ENCODE results near the gene SENP1. TPM values are rescaled to one million over a fixed set of nuclear protein-coding genes. Genes with fewer than 3 reads are reported as not detected.

Gene SENP1
- total and polyA plus RNA-seq, 12 donors = 3.0 to 21.6 (median 11.2) TPM

DNA sequence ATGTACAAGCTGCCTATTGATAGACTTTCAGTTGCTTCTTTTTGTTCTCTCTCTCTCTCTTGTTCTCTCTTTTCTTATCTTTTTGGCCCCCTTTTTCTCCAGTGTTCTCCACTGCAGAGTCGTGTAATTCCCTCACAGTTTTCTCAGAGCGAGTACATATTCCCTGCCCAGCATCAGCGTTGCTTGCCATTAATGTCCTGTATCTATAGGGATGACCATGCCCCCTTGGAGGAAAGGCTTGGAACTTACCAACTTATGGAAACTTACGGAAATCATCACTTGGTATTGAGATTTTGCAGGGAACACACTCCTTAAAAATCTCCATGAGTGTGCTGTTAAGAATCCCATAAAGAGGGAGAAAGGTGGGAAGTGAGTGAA lies 87.3 kb downstream of the SENP1 start:
- intact Hi-C loops (cut with DNase I) = no loop called here
- Histone ChIP-seq H3K27ac (no peak overlapping the region), H3K36me3 (replicated peaks in 1 of 2) (no peaks in the 10 kb centered on the region), H3K4me1 (replicated peaks in 1 of 2) (no peaks in the 10 kb centered on the region), H3K4me3 (no peak overlapping the region), H3K27me3 (no peaks in the 10 kb centered on the region), H3K9me3 (replicated peaks in 1 of 3) (no peaks in the 10 kb centered on the region)
- TF ChIP-seq POLR2A (IDR thresholded peaks at IDR 0.05) (no peak), CTCF (IDR thresholded peaks at IDR 0.05) (no peak)
- no peak for DNase-seq
- WGBS, 4 donors = 69 to 84% (median 77%) methylated on average over 4 of the region's 4 CpGs

GRCh38 chr12:48017921-48018617 lies 87.8 kb downstream of the SENP1 start:
- Histone ChIP-seq H3K9me3 (replicated peaks in 1 of 3) (no peaks in the 10 kb centered on the region), H3K27ac (no peak overlapping the region), H3K27me3 (no peaks in the 10 kb centered on the region), H3K4me3 (no peak overlapping the region), H3K36me3 (replicated peaks in 1 of 2) (no peaks in the 10 kb centered on the region), H3K4me1 (replicated peaks in 1 of 2) (no peaks in the 10 kb centered on the region)
- no peak for DNase-seq
- TF ChIP-seq POLR2A (IDR thresholded peaks at IDR 0.05) = no peak
- TF ChIP-seq CTCF (IDR thresholded peaks at IDR 0.05) = no peak
- 76 to 85% (median 81%) methylated on average over 4 of the region's 4 CpGs for WGBS, 4 donors
- intact Hi-C loops (cut with DNase I) = no loop called here

GRCh38 chr12:48017496-48017895 lies 88.4 kb downstream of the SENP1 start:
- DNase-seq = no peak
- Histone ChIP-seq H3K27me3 (no peaks in the 10 kb centered on the region), H3K4me3 (no peak overlapping the region), H3K4me1 (replicated peaks in 1 of 2) (no peaks in the 10 kb centered on the region), H3K36me3 (replicated peaks in 1 of 2) (no peaks in the 10 kb centered on the region), H3K9me3 (replicated peaks in 1 of 3) (no peaks in the 10 kb centered on the region), H3K27ac (no peak overlapping the region)
- intact Hi-C loops (cut with DNase I) = no loop called here
- 83 to 93% (median 84%) methylated on average over 5 of the region's 5 CpGs for WGBS, 4 donors
- no peak for TF ChIP-seq POLR2A (IDR thresholded peaks at IDR 0.05)
- no peak for TF ChIP-seq CTCF (IDR thresholded peaks at IDR 0.05)

GRCh38 chr12:48016373-48017020 lies 89.4 kb downstream of the SENP1 start:
- H3K4me1 ChIP-seq (replicated peaks in 1 of 2) = no peaks in the 10 kb centered on the region
- DNase-seq = no peak
- no peak for TF ChIP-seq CTCF (IDR thresholded peaks at IDR 0.05)
- TF ChIP-seq POLR2A (IDR thresholded peaks at IDR 0.05) = no peak
- H3K27ac ChIP-seq = no peak overlapping the region
- intact Hi-C loops (cut with DNase I) = no loop called here
- H3K4me3 ChIP-seq = no peak overlapping the region
- 66 to 71% (median 69%) methylated on average over 6 to 8 of the region's 8 CpGs for WGBS, 4 donors
- no peaks in the 10 kb centered on the region for H3K27me3 ChIP-seq
- no peaks in the 10 kb centered on the region for H3K9me3 ChIP-seq (replicated peaks in 1 of 3)
- H3K36me3 ChIP-seq (replicated peaks in 1 of 2) = no peaks in the 10 kb centered on the region

All from adrenal gland (tissue), 12 donors.